MM.1S (cell line): ENCODE measurements around the gene NUMA1.

Experiments used
- DNase-seq: peaks from one replicate; pipeline ENCODE4 v3.0.0-alpha.2; 2015
- H2AFZ ChIP-seq: fragments of 300-600 bp; sonication (generic); 2 replicates; pipeline ENCODE4 v1.6.0; 2016; ENCODE audit warnings: antibody characterized with exemption, low read length
- H3F3A ChIP-seq: fragments of 300-600 bp; sonication (generic); 2 replicates; pipeline ENCODE4 v1.6.1; 2016; ENCODE audit warnings: mild to moderate bottlenecking, antibody characterized with exemption, low read length, moderate library complexity, mixed read lengths; ENCODE audit not compliant: insufficient read depth
- H3K27ac ChIP-seq: fragments of 300-600 bp; sonication (generic); 2 replicates; pipeline ENCODE4 v1.5.1; 2016; ENCODE audit warnings: mild to moderate bottlenecking, low read length
- H3K27me3 ChIP-seq: fragments of 300-600 bp; sonication (generic); replicated peaks from 2 replicates; pipeline ENCODE4 v1.6.0; 2016; ENCODE audit warnings: low read length; ENCODE audit not compliant: insufficient read depth
- H3K36me3 ChIP-seq: fragments of 300-600 bp; sonication (generic); replicated peaks from 2 replicates; pipeline ENCODE4 v1.6.1; 2016; ENCODE audit warnings: mild to moderate bottlenecking, low read length, mixed read lengths; ENCODE audit not compliant: insufficient read depth
- H3K4me1 ChIP-seq: fragments of 300-600 bp; sonication (generic); 2 replicates; pipeline ENCODE4 v1.6.1; 2016; ENCODE audit warnings: low read length, mixed read lengths
- H3K4me2 ChIP-seq: fragments of 300-600 bp; sonication (generic); 2 replicates; pipeline ENCODE4 v1.6.0; 2016; ENCODE audit warnings: low read depth, low read length
- H3K4me3 ChIP-seq: fragments of 300-600 bp; sonication (generic); 2 replicates; pipeline ENCODE4 v1.5.1; 2016; ENCODE audit warnings: low read length, mixed read lengths
- H3K79me2 ChIP-seq: fragments of 300-600 bp; sonication (generic); 2 replicates; pipeline ENCODE4 v1.6.1; 2016; ENCODE audit warnings: mixed run types, low read length, mixed read lengths
- H3K9ac ChIP-seq: fragments of 300-600 bp; sonication (generic); 2 replicates; pipeline ENCODE4 v1.6.1; 2016; ENCODE audit warnings: low read length, mixed read lengths
- H3K9me2 ChIP-seq: fragments of 300-600 bp; sonication (generic); replicated peaks from 2 replicates; pipeline ENCODE4 v1.6.1; 2016; ENCODE audit warnings: mild to moderate bottlenecking, low read length, mixed read lengths; ENCODE audit not compliant: insufficient read depth
- H3K9me3 ChIP-seq: fragments of 300-600 bp; sonication (generic); replicated peaks from 2 replicates; pipeline ENCODE4 v1.6.1; 2016; ENCODE audit warnings: mild to moderate bottlenecking, low read length, mixed read lengths; ENCODE audit not compliant: insufficient read depth
- H4K20me1 ChIP-seq: fragments of 300-600 bp; sonication (generic); 2 replicates; pipeline ENCODE4 v1.6.1; 2016; ENCODE audit warnings: mild to moderate bottlenecking, low read length, moderate library complexity, mixed read lengths; ENCODE audit not compliant: insufficient read depth
- EZH2 ChIP-seq: fragments of 300-600 bp; sonication (generic); optimal IDR thresholded peaks from 2 replicates; pipeline ENCODE3; 2017; ENCODE audit warnings: low read depth, mild to moderate bottlenecking, antibody characterized with exemption, low read length, mixed read lengths
- EZH2phosphoT487 ChIP-seq: fragments of 300-600 bp; sonication (generic); IDR thresholded peaks from 2 replicates; pipeline ENCODE4 v1.6.1; 2018; ENCODE audit warnings: antibody characterized with exemption, low read length
- TF ChIP-seq, protein P1 (sequence below): fragments of 300-600 bp; sonication (generic); IDR thresholded peaks from 2 replicates; pipeline ENCODE4 v1.5.1; 2016; ENCODE audit warnings: antibody characterized with exemption, low read length, mixed read lengths

The NUMA1 gene

DNA sequence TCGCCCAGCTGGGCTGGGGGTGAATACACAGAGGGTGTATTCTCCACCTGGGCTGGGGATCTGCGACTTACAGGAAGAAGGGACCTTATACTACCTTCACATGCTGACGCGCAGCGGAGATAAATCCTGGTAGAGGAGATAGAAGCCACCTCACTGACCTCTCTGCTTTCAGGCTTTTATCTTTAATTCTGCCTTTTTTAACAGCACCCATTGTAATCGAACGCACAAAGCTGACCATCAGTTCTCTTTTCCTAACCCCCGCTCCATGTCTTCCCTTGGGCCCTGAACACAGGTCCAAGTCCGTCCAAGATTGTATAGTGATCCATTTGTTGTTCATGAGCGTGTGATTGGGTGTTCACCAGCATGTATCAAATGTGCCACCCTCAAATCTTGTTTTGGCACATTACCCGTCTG lies 23.4 kb upstream of the NUMA1 start:
- Histone ChIP-seq H3K9me3 (no peaks in the 10 kb centered on the region), H3K9ac (peak overlapping the region; percentile 12; the same call in 1 of the 2 replicates), H3K4me3 (peak overlapping the region; percentile 54), H2AFZ (peak overlapping the region; percentile 74), H3K27ac (peak overlapping the region; percentile 53; the same call in 1 of the 2 replicates), H3K4me1 (peaks cover 12% of the 10 kb centered on the region), H3K79me2 (peaks cover 38% of the 10 kb centered on the region), H3K27me3 (no peaks in the 10 kb centered on the region), H3K4me2 (peak overlapping the region; percentile 74), H3F3A (peaks cover 3% of the 10 kb centered on the region; the same call in 1 of the 2 replicates), H4K20me1 (no peaks in the 10 kb centered on the region), H3K36me3 (no peaks in the 10 kb centered on the region), H3K9me2 (no peaks in the 10 kb centered on the region)
- DNase-seq, result no peak
- TF ChIP-seq EZH2, result no peak
- TF ChIP-seq EZH2phosphoT487, result no peak
- TF ChIP-seq, protein P1, sequence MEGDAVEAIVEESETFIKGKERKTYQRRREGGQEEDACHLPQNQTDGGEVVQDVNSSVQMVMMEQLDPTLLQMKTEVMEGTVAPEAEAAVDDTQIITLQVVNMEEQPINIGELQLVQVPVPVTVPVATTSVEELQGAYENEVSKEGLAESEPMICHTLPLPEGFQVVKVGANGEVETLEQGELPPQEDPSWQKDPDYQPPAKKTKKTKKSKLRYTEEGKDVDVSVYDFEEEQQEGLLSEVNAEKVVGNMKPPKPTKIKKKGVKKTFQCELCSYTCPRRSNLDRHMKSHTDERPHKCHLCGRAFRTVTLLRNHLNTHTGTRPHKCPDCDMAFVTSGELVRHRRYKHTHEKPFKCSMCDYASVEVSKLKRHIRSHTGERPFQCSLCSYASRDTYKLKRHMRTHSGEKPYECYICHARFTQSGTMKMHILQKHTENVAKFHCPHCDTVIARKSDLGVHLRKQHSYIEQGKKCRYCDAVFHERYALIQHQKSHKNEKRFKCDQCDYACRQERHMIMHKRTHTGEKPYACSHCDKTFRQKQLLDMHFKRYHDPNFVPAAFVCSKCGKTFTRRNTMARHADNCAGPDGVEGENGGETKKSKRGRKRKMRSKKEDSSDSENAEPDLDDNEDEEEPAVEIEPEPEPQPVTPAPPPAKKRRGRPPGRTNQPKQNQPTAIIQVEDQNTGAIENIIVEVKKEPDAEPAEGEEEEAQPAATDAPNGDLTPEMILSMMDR, result no peak; the same call in 1 of the 2 replicates

GRCh38 chr11:72102946-72103753 lies 22.8 kb upstream of the NUMA1 start, which contains the start of gene LAMTOR1:
TSS of gene LAMTOR1 (minus strand) at chr11:72103297. CDS start at chr11:72103224, 73 bp downstream.
- H3K4me1 ChIP-seq, result peaks cover 12% of the 10 kb centered on the region

GRCh38 chr11:72102631-72102945 lies 22.2 kb upstream of the NUMA1 start:
- DNase-seq, result no peak
- peaks cover 3% of the 10 kb centered on the region; the same call in 1 of the 2 replicates for H3F3A ChIP-seq
- no peaks in the 10 kb centered on the region for H3K36me3 ChIP-seq
- no peaks in the 10 kb centered on the region for H3K27me3 ChIP-seq
- H3K79me2 ChIP-seq, result peaks cover 38% of the 10 kb centered on the region
- peak overlapping the region; percentile 85 for H3K27ac ChIP-seq
- H3K4me3 ChIP-seq, result peak overlapping the region; percentile 86
- peaks cover 12% of the 10 kb centered on the region for H3K4me1 ChIP-seq
- TF ChIP-seq, protein P1, result no peak
- no peak for TF ChIP-seq EZH2
- TF ChIP-seq EZH2phosphoT487, result no peak
- no peaks in the 10 kb centered on the region for H3K9me2 ChIP-seq
- no peaks in the 10 kb centered on the region for H4K20me1 ChIP-seq
- peak overlapping the region; percentile 71 for H3K4me2 ChIP-seq
- H2AFZ ChIP-seq, result peak overlapping the region; percentile 82
- peak overlapping the region; percentile 91 for H3K9ac ChIP-seq
- no peaks in the 10 kb centered on the region for H3K9me3 ChIP-seq

More at GRCh38 chr11:72102946-72103753, 22.8 kb upstream of the NUMA1 start, which contains the start of gene LAMTOR1:
- no peak for TF ChIP-seq EZH2
- TF ChIP-seq, protein P1, result peak; percentile 47
- Histone ChIP-seq H3K79me2 (peaks cover 38% of the 10 kb centered on the region), H4K20me1 (no peaks in the 10 kb centered on the region), H3K9ac (peak within 1 kb of the TSS; percentile 91), H3K27me3 (no peaks in the 10 kb centered on the region), H3K36me3 (no peaks in the 10 kb centered on the region), H3K4me2 (peak within 1 kb of the TSS; percentile 74), H3K9me2 (no peaks in the 10 kb centered on the region), H3K9me3 (no peaks in the 10 kb centered on the region), H3K27ac (peak within 1 kb of the TSS; percentile 85), H3K4me3 (peak within 1 kb of the TSS; percentile 86), H3F3A (peaks cover 3% of the 10 kb centered on the region; the same call in 1 of the 2 replicates), H2AFZ (peak within 1 kb of the TSS; percentile 82)
- DNase-seq, result peak; percentile 99
